Left cardiac atrium (tissue), 4 donors: ENCODE measurements around the gene CYP2U1. TPM values are rescaled to one million over a fixed set of nuclear protein-coding genes. Genes with fewer than 3 reads are reported as not detected.

Experiments used
- ATAC-seq, 2 donors: fragments of 200-7000 bp; cut with Tn5 transposase; one replicate each; pipeline ENCODE4 v1.9.1; 2020; ENCODE audit warnings: mild to moderate bottlenecking in 2 of 2, moderate library complexity in 2 of 2
- DNase-seq: peaks from one replicate; pipeline ENCODE4 v3.0.0-alpha.2; 2020
- intact Hi-C, 2 donors: fragments of 100-400 bp; cut with DNase I; formaldehyde crosslinking; loops; one replicate each; pipeline versions ENCODE4 v1.14.1 to v1.15.1; 2022 to 2023
- total RNA-seq, 2 donors: library from RNA; stranded (reverse); fragmentation: NEBNext Ultra II Directional; extraction: Animal tissue kit (Norgen Biotek cat#: 25700); gene quantifications; one replicate each; pipeline ENCODE4 v1.2.1, GENCODE V29; 2021
- donor health status: DM: no; HTN: yes; CAD: no.
- donor health status: DM: no; HTN: yes; CAD: no; lungs with severe emphysema.
- donor health status: DM: yes; HTN: yes; CAD: no.
- donor health status: Dilated cardiomyopathy.

The CYP2U1 gene
- total RNA-seq, 2 donors from 2014 or later = 9.4 to 10.8 TPM

DNA sequence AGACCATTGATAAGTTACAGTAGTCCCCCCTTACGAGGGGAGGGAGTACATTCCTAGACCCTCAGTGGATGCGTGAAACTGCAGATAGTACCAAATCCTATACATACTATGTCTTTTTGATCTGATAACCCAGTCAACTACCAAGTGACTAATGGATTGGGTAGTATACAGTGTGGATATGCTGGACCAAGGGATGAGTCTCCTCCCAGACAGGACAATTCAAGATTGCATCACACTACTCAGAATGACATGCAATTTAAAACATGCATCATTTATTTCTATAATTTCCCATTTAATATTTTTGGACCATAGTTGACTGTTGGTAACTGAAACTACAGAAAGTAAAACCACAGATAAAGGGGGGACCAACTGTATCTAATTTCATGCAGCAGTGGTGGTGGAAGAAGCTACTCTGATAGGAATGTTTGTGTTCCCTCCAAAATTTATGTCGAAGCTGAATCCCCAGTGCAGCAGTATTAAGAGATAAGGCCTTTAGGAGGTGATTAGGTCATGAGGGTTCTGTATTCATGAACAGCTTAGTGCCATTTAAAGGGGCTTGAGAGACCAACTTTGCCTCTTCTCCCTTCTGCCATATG, 70.3 kb downstream of the CYP2U1 start:
- intact Hi-C loops = no loop called here
- no peak for ATAC-seq

More for the DNA sequence above, 70.3 kb downstream of the CYP2U1 start:
- no peak for DNase-seq

Other genes with a start within 250 kb of the CYP2U1 start
- 10 to 100 TPM; 15.4 to 16.7 TPM for gene PAPSS1, start 211.3 kb upstream of the CYP2U1 start, total RNA-seq
- gene SGMS2, start 106.6 kb upstream of the CYP2U1 start, total RNA-seq = 10 to 100 TPM; 27.5 to 39.6 TPM
- 100 to 1,000 TPM; 103 to 132 TPM for gene HADH, start 58.3 kb downstream of the CYP2U1 start, total RNA-seq
- 1 to 10 TPM in 1 of 2 donors, under 1 TPM in 1; 0.71 to 1.3 TPM for gene LEF1, start 237.4 kb downstream of the CYP2U1 start, total RNA-seq